ENCODE measurements around the gene DNLZ. TPM values are rescaled to one million over a fixed set of nuclear protein-coding genes. Genes with fewer than 3 reads are reported as not detected.

Gene DNLZ
- total RNA-seq, 1 experiment from 2014 or later, result 9.1 TPM

GRCh38 chr9:136309806-136310220 is 53.7 kb downstream of the DNLZ start:
- intact Hi-C loops (cut with micrococcal nuclease; ENCODE audit: unreplicated experiment), result loop anchor here (5.0 to 10.0 kb wide), 2 partner anchors 62 to 325 kb away; partner anchors contain the start of gene CARD9
- BruUV-seq (replicated peaks), result no TSS peak

More at GRCh38 chr9:136309806-136310220, 53.7 kb downstream of the DNLZ start:
- Histone ChIP-seq H3K9me3 (ENCODE audit: insufficient read depth, low read depth) (no peaks in the 10 kb centered on the region), H2AFZ (no peak overlapping the region), H3K4me1 (replicated peaks; ENCODE audit: insufficient read depth) (peaks cover 10% of the 10 kb centered on the region), H3K79me2 (ENCODE audit: low read depth) (no peaks in the 10 kb centered on the region), H3K27me3 (ENCODE audit: insufficient read depth, low read depth) (no peaks in the 10 kb centered on the region), H3F3A (ENCODE audit: insufficient read depth, low read depth) (peaks cover 27% of the 10 kb centered on the region), H4K20me1 (ENCODE audit: insufficient read depth) (no peaks in the 10 kb centered on the region), H3K9me2 (ENCODE audit: insufficient read depth) (no peaks in the 10 kb centered on the region), H3K36me3 (ENCODE audit: low read depth) (no peaks in the 10 kb centered on the region), H3K4me3 (no peak overlapping the region), H3K27ac (no peak overlapping the region), H3K4me2 (no peak overlapping the region)
- CTCF ChIA-PET, result no interaction called here
- DNase-seq, result no peak
- POLR2A ChIA-PET (ENCODE audit: unreplicated experiment), result interaction anchor here (0.5 kb wide), 1 partner anchor 180 kb away, joined by 5 read pairs; no protein-coding TSS in a partner anchor
- TF ChIP-seq CTCF (conservative IDR thresholded peaks at IDR 0.05) (no peak), EZH2 (IDR thresholded peaks at IDR 0.05; ENCODE audit: low read depth) (no peak)

Other genes with a start within 250 kb of the DNLZ start
- gene TMEM250, start 244.9 kb downstream of the DNLZ start, total RNA-seq (2021), result 73.8 and 75.3 TPM in 2 replicates
- 0.22 and 0.43 TPM in 2 replicates for gene LHX3, start 158.6 kb downstream of the DNLZ start, total RNA-seq (2021)
- 34.6 and 40.8 TPM in 2 replicates for gene QSOX2, start 117.9 kb downstream of the DNLZ start, total RNA-seq (2021)
- gene CCDC187, start 59.6 kb downstream of the DNLZ start, total RNA-seq (2021), result 2.7 and 5.2 TPM in 2 replicates
- gene GPSM1, start 36.2 kb downstream of the DNLZ start, total RNA-seq (2021), result 5.5 and 9.5 TPM in 2 replicates
- 13.6 and 14.0 TPM in 2 replicates for gene CARD9, start 9.9 kb upstream of the DNLZ start, total RNA-seq (2021)
- 13.3 and 14.4 TPM in 2 replicates for gene SNAPC4, start 36.4 kb upstream of the DNLZ start, total RNA-seq (2021)
- gene ENTR1, start 46.9 kb upstream of the DNLZ start, total RNA-seq (2021), result 67.9 and 82.9 TPM in 2 replicates
- 78.1 and 86.5 TPM in 2 replicates for gene PMPCA, start 46.9 kb upstream of the DNLZ start, total RNA-seq (2021)
- gene INPP5E, start 76.1 kb upstream of the DNLZ start, total RNA-seq (2021), result 18.2 and 22.5 TPM in 2 replicates
- gene SEC16A, start 119.3 kb upstream of the DNLZ start, total RNA-seq (2021), result 81.8 and 90.1 TPM in 2 replicates
- gene NOTCH1, start 182.3 kb upstream of the DNLZ start, total RNA-seq (2021), result 39.2 and 51.4 TPM in 2 replicates